HL-60 (cell line): Measurements from ENCODE around the gene GOLT1B.

Experiments
- CTCF ChIP-seq: IDR thresholded peaks from one replicate; pipeline ENCODE4 v1.5.1; 2011; ENCODE audit warnings: low read length, control low read depth, inconsistent platforms; ENCODE audit not compliant: insufficient read depth
- POLR2AphosphoS5 ChIP-seq: IDR thresholded peaks from 2 replicates; pipeline ENCODE4 v1.6.1; 2012; ENCODE audit warnings: low read depth
- REST ChIP-seq: IDR thresholded peaks from 2 replicates; pipeline ENCODE4 v1.6.1; 2012; ENCODE audit warnings: low read depth; ENCODE audit not compliant: insufficient replicate concordance
- SPI1 ChIP-seq: IDR thresholded peaks from 2 replicates; pipeline ENCODE4 v1.6.1; 2012; ENCODE audit warnings: low read depth, mild to moderate bottlenecking, borderline replicate concordance

DNA sequence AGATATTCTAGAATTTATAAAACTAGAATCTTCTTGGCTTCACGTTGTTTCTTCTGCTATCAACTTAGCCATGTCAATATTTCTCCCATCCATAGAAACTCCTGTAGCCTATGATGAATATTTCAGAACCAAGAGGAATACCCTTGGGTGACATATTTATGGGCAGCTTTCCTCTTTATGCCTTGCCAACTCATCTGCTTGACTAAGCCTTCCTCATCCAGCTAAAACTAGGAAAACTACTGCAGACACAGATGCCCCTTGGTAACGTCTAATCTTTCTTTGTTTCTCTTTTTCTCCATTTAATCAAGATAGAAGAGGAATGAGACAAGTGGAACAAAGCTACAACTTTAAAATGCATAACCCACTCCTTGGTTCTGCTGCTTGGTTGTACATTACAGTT lies 6.3 kb downstream of the GOLT1B start:
- TF ChIP-seq POLR2AphosphoS5 (no peak), CTCF (no peak), REST (no peak), SPI1 (no peak)
